Kidney capillary endothelial cell (primary cell): ENCODE measurements around the gene ANXA2.

Experiments used
- DNase-seq: peaks from one replicate; pipeline ENCODE4 v3.0.0-alpha.2; 2018; ENCODE audit warnings: low spot score

Gene ANXA2

DNA sequence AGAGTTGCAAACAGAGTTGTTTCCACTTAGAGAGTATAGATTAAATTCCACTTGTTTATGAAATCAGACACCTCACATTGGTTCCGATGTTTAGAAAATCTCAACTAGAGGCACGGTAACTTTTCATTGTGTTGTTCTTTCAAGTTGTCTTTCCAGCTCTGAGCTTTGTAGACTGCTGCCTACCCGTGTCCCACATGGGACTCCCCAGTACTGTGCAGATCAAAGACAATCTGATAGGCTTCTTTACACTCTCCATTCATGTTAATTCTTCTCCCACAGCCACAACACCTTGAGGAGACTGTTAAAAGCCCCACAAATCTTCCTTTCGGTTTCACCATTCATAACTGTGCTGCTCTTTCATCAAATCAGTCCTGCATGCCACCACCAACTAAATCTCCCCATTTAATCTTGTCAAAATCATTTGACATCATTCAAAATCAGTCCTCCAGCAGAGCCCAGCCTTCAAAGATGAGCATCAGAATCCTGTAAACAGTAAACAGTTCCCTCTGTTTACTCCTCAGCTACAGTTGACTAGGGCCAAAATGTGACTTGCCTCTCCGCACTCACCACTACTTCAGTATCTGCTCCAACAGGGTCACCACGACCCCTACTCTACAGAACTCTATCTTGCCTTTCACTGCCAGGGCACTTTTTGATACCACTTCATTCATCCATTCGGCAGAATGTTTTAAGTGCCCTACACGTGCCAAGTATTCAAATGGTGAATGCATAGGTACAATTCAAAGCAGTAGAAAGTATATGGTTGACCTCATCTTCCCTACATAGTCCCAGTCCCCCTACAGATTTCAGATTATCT lies 8.3 kb downstream of the ANXA2 start:
- DNase-seq = no peak

DNA sequence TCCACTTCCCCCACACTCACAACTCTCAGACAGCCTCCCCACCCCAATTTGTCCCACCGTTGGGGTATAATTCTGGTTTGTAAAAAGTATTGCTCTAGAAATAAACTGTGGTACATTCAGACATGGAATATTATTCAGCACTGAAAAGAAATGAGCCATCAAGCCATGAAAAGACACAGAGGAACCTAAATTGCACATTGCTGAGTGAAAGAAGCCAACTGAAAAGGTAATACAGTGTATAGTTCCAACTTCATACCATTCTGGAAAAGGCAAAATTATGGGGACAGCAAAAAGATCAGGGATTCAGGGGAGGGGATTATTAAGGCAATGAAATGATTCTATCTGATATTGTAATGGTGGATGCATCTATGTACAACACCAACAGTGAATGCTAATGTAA lies 10.5 kb downstream of the ANXA2 start:
- DNase-seq = no peak

DNA sequence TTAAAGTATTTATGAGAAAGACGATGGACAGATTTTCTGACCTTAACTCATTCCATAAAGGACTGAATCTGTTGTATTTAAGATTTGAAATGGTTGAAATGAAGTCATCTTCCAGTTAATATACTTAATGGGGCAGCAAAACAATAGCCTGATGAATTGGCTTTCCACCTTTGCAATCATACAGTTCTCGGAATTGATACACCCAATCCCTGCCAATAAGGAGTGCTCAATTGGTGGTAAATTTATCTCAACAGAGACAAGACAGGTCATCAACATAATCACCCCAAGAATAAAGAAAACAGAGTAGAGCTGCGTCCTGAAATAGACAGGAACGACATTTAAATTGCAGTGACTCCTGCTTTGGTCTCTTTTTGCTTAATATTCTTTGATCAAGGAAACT lies 11.2 kb downstream of the ANXA2 start:
- no peak for DNase-seq

DNA sequence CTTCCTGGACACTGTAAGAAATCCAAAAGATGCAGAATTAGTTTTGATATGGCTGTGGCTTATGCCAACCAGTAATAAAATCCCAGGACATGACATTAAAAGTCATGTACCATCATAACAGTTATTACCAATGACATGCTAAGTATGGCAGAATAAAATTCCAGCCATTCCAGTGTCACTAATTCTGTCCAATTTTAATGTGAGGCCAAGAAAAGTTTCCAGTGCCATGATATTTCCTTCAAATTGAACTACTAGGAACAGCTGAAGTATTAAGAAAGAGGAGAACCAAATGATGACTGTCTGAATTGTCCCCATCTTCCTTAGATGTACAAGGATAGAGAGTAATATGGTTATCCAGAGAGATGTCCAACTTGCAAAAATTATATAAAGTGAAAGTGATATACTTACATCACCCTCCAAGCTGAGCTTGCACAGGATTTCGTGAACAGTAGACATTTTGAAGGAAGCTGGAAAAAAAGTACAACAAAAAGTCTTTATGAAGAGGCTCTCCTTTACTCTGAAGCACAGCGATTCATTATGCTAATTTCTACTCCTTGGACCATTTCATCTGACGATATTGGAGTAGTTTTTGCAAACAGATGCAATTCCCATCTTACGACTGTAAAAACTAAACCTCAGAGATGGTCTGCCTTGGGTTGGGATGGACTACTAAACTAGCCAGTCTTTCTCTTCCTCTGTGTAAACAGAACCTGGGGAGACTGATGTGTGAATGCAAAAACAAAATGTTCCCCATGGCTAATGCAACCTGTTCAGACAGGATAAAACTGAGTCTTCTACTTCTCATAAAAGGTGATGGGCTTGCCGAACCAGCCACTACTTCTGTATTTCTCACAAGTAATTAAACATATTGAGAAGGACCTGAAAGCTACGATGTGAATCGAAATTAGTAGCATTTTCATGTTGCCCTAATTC lies 11.9 kb downstream of the ANXA2 start:
- no peak for DNase-seq

DNA sequence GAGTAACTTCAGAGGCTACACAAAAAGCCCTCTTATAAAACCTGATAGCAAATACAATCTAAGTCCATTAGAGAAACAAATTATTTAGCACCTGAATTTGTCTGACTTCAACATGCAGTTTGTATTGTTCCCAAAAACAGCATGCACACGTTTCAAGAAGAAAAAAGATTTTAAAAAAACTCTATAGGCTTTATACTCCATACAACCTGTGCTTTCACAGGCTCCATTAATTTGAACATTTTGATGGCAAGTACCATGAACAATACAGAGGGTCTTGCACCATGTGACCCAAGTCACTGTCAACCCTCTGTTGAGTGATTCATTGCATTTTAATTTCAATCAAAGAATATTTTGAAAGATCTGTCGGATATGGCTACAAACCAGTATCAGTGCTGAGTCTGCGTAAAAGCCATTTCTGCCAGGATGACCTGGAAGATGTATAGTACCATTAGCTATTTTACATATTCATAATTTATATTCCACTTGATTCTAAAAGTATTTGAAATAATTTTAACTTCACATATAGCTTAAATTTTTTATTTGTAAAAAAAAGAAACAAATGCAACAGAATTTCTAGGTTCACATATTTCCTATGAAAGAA lies 13.2 kb downstream of the ANXA2 start:
- no peak for DNase-seq

DNA sequence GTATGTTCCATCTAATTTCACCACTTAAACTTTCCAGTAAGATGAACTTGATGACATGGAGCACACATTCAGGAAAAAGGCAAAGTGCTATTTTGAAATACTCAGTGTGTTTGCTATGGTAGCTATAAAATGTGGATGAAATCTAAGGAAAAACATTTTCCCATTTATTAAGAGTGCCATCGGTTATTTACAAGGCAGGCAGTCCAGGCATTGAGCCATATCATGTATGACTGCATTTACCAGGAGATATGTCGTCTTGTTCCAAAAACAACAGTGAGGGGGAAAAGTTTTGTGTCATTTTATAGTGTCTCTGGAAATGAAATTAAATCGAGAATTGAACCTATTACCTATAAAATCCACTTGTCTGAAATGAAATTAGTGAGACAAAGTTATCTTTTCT lies 13.7 kb downstream of the ANXA2 start:
- DNase-seq = no peak

DNA sequence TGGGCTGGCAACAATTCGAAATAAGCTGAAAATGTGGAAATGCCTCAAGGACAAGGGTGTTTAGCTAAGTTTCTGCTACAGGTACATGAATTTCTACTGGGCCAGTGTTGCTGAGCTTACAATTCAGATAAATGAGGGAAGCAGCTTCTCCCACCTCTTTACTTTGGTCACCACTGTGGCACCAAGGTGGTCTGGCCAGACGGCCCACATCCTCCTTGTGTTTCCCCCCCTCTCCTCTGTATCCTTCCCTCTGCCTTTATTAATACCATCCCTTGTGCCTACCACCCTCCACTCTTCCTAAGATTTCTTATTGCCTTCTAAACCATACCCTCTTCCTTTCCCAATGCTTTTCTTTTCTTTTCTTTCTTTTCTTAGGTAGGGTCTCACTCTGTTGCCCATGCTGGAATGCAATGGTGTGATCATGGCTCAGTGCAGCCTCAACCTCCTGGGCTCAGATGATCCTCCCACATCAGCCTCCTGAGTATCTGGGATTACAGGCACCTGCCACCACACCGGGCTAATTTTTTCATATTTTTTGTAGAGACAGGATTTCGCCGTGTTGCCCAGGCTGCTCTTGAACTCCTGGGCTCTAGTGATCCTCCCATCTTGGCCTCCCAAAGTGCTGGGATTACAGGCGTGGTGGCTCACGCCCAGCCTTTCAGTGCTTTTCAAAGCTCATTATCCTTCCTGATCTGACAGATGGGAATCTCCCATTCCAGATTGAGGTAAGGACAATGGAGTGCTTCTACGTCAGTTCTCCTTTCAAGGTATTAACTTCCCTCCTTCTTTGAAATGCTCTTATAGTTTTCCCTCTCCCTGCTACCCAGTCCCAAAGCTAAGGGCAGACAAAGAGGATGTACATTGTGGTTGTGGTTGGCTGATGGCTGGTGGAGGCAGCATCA lies 14.8 kb downstream of the ANXA2 start:
- DNase-seq = no peak

DNA sequence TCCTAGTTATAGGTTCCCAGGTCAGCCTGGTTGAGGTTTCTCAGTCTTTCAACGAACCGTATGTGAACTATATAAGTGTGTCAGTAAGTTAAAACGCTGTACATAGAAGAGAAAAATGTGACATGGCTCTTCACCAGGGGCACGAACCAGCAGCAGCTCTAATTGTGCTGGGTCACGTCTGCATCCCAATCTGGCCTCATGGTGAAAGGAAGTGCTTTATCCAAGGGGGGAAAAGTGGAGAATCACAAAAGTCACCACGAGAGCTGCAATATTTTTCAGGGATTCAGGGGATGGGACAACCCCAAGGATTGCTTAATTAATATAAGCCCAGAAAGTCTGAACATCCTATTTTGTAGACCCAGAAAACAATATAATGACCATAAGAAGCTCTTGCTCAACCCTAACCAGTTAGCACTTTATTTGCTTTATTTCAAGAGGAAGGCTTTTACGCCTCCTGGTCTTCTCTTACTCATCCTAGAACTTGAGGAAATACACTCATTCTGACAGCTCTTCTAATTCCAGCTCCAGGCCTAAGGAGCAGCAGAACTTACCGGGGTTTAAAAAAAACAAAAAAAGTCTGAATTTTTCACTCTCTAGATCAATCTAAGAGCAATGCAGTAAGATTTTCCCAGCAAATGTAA lies 16.5 kb downstream of the ANXA2 start:
- peak; percentile 71 for DNase-seq

DNA sequence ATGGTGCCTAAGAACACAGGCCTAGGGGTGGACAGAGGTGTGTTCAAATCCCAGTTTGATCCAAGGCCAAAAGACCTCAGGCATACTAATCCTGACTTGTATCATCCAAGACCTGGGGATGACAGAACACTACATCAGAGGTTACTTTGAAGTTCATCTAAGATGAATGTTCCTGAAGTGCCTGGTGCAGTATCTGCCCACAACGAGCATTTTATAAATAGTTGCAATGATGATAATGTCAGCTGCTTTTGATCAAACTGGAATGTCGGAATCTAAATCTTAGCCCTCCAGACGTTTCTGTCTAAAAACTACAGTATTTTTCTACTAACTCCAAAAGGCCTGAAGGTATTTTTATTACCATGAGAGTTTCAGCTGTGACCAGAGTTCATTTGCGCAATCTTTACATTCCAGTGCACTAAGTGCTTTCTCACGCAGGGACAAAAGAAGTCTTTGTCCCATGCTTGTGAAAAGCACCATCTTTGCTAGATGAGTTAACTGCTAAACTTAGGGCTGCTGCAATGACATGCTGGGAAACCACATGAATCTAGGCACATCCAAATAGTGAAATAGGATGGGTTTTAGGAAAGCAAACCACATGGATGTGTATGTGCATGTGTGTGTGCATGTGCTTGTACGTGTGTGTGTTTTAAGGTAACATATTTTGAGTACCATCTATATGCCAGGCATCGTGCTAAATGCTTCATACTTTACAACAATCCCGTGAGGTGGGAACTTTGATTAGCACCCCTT lies 18.1 kb downstream of the ANXA2 start:
- no peak for DNase-seq

DNA sequence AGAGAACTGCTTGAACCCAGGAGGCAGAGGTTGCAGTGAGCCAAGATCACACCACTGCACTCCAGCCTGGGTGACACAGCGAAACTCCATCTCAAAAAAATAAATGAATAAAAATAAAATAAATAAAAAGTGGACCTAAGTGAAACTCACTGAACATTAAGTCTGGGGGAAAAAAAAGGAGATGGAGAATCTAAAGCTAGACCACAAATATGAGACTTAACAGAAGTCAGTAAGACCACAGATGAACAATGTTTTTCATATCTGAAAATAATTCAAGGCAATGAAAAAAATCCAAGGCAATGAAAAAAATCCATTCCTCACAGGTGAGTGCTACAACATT lies 18.6 kb downstream of the ANXA2 start:
- no peak for DNase-seq

DNA sequence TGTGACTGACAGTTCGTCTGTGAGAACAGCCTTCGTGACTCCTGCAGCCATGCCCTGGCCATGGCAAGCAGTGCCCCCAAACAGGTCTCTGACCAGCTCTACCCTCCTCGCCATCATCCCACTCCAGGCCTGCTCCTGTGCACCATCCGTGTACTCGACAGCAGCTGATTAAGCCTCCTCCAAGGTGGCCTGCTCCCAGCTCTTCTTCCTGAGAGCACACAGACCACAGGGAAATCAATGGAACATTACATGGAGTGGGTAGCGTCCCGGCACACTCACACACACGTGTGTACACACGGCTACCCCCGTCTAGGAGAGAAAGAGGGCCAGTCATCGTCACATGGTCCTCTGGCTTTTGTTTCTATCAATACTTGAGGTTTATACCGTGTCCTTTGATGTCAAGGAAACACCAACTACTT lies 21.1 kb downstream of the ANXA2 start:
- DNase-seq = no peak

DNA sequence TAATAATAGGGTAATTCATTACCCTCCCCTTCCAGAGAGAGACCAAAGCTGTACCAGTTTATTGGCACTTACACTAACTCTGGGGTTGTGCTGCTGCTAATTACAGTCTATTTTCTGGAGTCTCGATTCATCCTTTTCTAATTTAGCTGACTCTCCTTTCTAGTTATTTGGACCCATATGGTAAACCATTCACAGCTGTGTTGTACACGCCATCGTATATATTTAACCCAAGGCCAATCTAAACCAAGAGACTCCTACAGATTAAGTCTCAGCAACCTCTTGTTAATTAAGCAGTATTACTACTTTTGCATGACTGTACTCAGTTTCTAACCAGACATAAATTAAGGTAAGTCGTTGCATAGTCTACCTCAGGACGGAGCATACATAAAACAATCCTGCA lies 22.5 kb downstream of the ANXA2 start:
- no peak for DNase-seq

DNA sequence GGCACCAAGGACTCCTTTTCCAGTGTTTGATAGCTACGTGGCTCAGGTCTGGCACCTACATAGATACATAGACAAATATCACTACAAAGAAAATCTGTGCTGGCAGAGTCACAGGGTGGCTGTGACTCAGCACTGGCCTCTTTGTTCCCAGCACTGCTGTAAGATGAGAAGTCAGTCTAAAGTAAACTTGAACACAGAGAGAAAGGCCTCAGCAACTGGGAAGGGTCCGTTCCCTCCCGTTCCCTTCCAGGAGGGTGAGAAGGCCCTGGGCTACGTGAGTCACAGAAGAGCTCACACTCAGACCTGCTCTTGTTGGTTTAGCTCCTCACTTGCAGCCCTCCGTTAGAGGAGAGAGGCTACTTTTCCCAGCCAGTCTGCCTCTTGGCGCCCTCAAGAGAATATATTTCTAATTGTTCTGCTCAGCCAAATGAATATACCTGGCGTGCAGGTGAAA lies 23.1 kb downstream of the ANXA2 start:
- peak; percentile 95 for DNase-seq

DNA sequence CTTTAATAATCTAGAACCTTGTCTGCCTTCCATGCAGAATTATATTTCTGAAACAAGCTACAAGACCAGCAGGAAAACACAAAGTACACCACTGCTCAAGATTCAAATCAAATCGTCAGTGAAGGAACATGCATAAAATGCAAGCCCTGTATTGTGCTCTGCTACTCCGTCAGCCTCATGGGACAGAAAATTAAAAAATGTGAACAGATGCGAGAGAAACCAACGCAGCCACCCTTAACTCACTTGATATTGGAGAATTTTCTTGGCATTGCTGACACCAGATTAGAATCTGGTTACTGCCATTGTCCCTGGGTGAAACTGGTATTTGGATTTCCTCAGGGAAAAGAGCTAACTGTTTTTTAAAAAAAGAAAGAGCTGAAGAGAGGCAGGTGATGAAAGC lies 23.6 kb downstream of the ANXA2 start:
- DNase-seq = no peak

DNA sequence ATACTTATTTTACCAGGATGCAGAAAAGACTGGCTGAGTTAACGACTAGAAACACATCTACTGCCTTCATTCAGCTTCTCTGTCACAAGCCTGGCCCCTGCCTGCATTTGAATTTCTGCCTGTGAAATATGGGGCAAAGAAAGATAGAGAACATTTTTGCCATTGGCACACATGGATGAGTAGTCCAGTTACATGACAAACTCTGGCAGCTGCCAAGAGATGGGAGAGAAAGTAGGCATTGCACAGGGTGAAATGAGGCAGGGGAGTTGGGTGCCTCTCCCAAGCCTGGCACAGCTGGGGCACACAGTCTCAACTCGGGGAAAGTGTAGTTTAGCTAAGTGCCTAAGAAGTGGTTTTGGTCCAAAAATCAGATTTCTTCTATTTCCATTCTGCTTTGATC lies 24.0 kb downstream of the ANXA2 start:
- DNase-seq = no peak

DNA sequence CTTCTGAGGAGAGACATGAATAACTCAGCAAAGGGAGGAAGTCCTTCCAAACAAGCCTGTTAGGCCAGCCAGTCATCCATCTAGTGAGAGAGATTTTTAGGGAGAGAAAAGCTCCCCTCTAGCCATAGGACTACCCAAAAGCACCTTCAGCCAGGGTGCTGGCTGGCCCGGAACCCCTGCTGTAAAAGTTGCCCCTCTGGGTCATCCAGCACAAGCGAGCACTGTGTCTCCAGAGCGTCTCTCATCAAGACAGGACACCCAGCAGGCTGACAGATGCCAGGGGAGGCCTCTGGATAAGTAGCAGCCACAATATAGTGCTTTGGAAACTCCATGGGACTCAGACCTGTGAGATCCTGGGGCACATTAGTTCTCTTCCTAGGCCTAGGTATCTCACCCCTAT lies 24.5 kb downstream of the ANXA2 start:
- DNase-seq = no peak

DNA sequence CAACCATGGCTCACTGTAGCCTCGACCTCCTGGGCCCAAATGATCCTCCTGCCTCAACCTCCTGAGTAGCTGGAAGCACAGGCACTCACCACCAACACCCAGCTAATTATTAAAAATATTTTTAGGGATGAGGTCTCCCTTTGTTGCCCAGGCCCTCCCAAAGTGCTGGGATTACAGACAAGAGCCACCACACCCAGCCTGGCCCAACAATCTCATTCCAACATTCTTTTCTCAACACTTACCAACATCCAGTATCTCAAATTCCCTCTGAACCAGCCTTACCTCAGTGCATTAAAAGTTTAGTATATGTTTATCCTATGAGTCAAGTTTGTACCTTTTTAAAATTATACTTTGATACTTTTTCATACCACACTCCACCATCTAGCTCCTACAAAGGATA lies 25.0 kb downstream of the ANXA2 start:
- no peak for DNase-seq

DNA sequence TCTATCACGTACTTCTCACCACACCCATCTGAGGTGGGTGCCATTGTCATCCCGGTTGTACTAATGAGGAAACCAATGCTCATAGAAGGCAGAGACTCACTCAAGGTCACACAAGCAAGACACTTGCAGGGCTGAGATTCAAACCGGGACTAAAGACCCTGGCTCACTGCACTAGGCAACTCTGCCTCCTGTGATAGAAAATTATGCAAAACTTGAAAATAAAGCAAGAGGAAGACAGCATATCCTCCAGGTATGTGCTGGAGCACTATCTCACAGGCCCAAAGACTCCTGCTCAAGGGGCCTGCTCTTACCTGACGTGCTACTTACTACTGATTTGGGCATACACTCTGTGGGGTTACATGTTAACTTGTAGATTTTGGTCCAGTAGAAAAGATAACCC lies 25.6 kb downstream of the ANXA2 start:
- no peak for DNase-seq

DNA sequence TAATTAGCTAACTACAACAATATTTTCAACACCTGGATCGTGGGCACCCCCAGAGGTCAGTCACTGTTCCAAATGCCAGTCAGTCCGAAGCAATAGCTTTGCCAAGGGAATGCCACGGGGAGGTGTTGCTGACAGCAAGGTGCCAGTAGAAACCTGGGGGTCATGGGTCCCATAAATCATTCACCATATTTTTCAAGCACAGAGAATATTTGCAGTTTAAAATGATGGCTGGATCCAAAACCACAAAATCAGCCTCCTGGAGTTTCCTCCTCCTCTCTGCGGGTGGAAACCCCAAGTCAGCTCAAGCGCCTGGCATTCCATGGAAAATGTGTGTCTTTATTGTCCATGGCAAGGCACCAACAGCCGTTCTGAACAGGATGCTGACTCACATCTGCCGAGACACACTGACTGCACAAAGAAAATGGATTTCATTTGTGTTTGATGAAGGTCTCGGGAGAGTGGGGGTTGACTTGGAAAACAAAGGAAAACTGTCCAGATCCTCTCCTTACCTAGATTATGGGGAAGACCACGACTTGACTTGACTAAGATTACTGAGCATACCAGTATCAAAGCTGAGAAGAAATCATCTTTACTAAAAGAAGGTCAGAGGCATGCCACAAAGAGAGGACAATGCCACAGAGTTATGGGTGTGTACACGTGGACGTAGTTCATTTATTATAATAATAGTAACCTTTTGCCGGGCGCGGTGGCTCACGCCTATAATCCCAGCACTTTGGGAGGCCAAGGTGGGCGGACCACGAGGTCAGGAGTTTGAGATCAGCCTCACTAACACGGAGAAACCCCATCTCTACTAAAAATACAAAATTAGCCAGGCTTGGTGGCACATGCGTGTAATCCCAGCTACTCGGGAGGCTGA lies 26.4 kb downstream of the ANXA2 start:
- DNase-seq = peak; percentile 99

DNA sequence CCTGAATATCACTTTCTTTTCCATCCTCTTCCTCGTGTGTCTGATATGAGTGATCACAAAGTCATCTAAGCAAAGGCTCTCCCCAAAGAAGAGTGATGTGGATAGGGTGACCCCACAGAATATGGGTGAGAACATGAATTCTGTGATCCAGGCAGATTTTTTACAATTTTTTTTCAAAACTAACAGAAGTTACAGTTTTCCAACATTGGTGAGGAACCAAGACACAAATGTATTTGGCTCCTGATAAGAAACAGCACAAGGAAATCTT lies 27.0 kb downstream of the ANXA2 start:
- DNase-seq = no peak
